Skeletal muscle satellite cell (primary cell): ENCODE data around the gene XYLB. TPM values are rescaled to one million over a fixed set of nuclear protein-coding genes. Genes with fewer than 3 reads are reported as not detected.
A peak's percentile ranks its signal among the peaks of the same experiment; 100 is the strongest.
"Not testable (repeated sequence)": the region's sequence is repeated elsewhere in the genome, so short reads cannot be mapped to it uniquely, and the experiment has no call there.

ENCODE experiments used
- H3K27me3 ChIP-seq: 2 replicates; pipeline ENCODE4 v1.7.0; 2013; ENCODE audit warnings: low read length; ENCODE audit not compliant: control insufficient read depth, insufficient read depth
- H3K36me3 ChIP-seq: 2 replicates; pipeline ENCODE4 v1.7.0; 2013; ENCODE audit warnings: mild to moderate bottlenecking, control low read depth, low read length; ENCODE audit not compliant: insufficient read depth
- H3K4me1 ChIP-seq: 2 replicates; pipeline ENCODE4 v1.7.0; 2013; ENCODE audit warnings: low read length; ENCODE audit not compliant: control insufficient read depth, insufficient read depth
- H3K4me2 ChIP-seq: 2 replicates; pipeline ENCODE4 v1.7.0; 2013; ENCODE audit warnings: mild to moderate bottlenecking, low read length
- H3K4me3 ChIP-seq: 2 replicates; pipeline ENCODE4 v1.7.0; 2013; ENCODE audit warnings: low read length
- H3K9ac ChIP-seq: 2 replicates; pipeline ENCODE4 v1.7.0; 2013; ENCODE audit warnings: mild to moderate bottlenecking, low read depth, low read length, moderate library complexity
- H3K9me3 ChIP-seq: replicated peaks from 2 replicates; pipeline ENCODE4 v1.7.0; 2013; ENCODE audit warnings: mild to moderate bottlenecking, control low read depth, low read length
- total RNA-seq: library from RNA; depleted of rRNA; stranded (reverse); fragments of >200 nt; gene quantifications from 2 replicates; pipeline ENCODE4 v1.2.3, GENCODE V29; 2012; rRNA removed

XYLB gene
- total RNA-seq: 6.3 and 9.6 TPM in 2 replicates

- Histone ChIP-seq H3K36me3 (peaks cover 9% of the 10 kb centered on the region), H3K9ac (peak within 1 kb of the TSS; percentile 81), H3K4me2 (peak within 1 kb of the TSS; percentile 99), H3K4me1 (peaks cover 18% of the 10 kb centered on the region), H3K4me3 (peak within 1 kb of the TSS; percentile 90), H3K9me3 (no peaks in the 10 kb centered on the region), H3K27me3 (no peaks in the 10 kb centered on the region)
Observed at GRCh38 chr3:38346587-38347410, at the start of gene XYLB. TSS of gene XYLB (plus strand) at chr3:38346785. CDS start at chr3:38346869, 84 bp downstream.

- not testable (repeated sequence) for H3K36me3 ChIP-seq, H3K9me3 ChIP-seq, H3K4me3 ChIP-seq, H3K9ac ChIP-seq, H3K4me1 ChIP-seq, H3K4me2 ChIP-seq, H3K27me3 ChIP-seq
Observed at GRCh38 chr3:38297053-38297452, 49.5 kb upstream of the XYLB start.

- Histone ChIP-seq H3K9ac (no peak overlapping the region), H3K4me1 (no peaks in the 10 kb centered on the region), H3K36me3 (no peaks in the 10 kb centered on the region), H3K9me3 (no peaks in the 10 kb centered on the region), H3K27me3 (no peaks in the 10 kb centered on the region), H3K4me3 (no peak overlapping the region), H3K4me2 (no peak overlapping the region)
Observed at GRCh38 chr3:38297537-38297936, 49.0 kb upstream of the XYLB start.

- Histone ChIP-seq H3K4me1 (no peaks in the 10 kb centered on the region), H3K9me3 (no peaks in the 10 kb centered on the region), H3K4me2 (no peak overlapping the region), H3K36me3 (no peaks in the 10 kb centered on the region), H3K4me3 (no peak overlapping the region), H3K27me3 (no peaks in the 10 kb centered on the region), H3K9ac (no peak overlapping the region)
Observed at GRCh38 chr3:38297947-38298711, 48.5 kb upstream of the XYLB start.

GRCh38 chr3:38306941-38307340, 39.6 kb upstream of the XYLB start:
- Histone ChIP-seq H3K4me1 (no peaks in the 10 kb centered on the region), H3K27me3 (peaks cover 3% of the 10 kb centered on the region), H3K4me2 (no peak overlapping the region), H3K4me3 (no peak overlapping the region), H3K9ac (no peak overlapping the region), H3K36me3 (no peaks in the 10 kb centered on the region), H3K9me3 (no peaks in the 10 kb centered on the region)

- Histone ChIP-seq H3K9me3 (no peaks in the 10 kb centered on the region), H3K4me3 (no peak overlapping the region), H3K36me3 (no peaks in the 10 kb centered on the region), H3K4me1 (no peaks in the 10 kb centered on the region), H3K9ac (no peak overlapping the region), H3K27me3 (peaks cover 3% of the 10 kb centered on the region), H3K4me2 (no peak overlapping the region)
Observed at GRCh38 chr3:38307599-38307998, 39.0 kb upstream of the XYLB start.

- no peaks in the 10 kb centered on the region for H3K4me1 ChIP-seq
Observed at GRCh38 chr3:38308456-38308855, 38.1 kb upstream of the XYLB start.

GRCh38 chr3:38311476-38311875, 35.1 kb upstream of the XYLB start:
- Histone ChIP-seq H3K27me3 (peaks cover 3% of the 10 kb centered on the region), H3K4me3 (no peak overlapping the region), H3K36me3 (no peaks in the 10 kb centered on the region)

More at GRCh38 chr3:38308456-38308855, 38.1 kb upstream of the XYLB start:
- Histone ChIP-seq H3K27me3 (peaks cover 3% of the 10 kb centered on the region), H3K36me3 (no peaks in the 10 kb centered on the region), H3K4me3 (no peak overlapping the region), H3K9me3 (no peaks in the 10 kb centered on the region), H3K9ac (no peak overlapping the region), H3K4me2 (no peak overlapping the region)

GRCh38 chr3:38311941-38312340, 34.6 kb upstream of the XYLB start:
- Histone ChIP-seq H3K4me1 (no peaks in the 10 kb centered on the region), H3K36me3 (no peaks in the 10 kb centered on the region), H3K27me3 (peaks cover 3% of the 10 kb centered on the region), H3K9ac (no peak overlapping the region), H3K4me2 (no peak overlapping the region), H3K4me3 (no peak overlapping the region), H3K9me3 (no peaks in the 10 kb centered on the region)

More at GRCh38 chr3:38311476-38311875, 35.1 kb upstream of the XYLB start:
- no peak overlapping the region for H3K4me2 ChIP-seq
- no peak overlapping the region for H3K9ac ChIP-seq
- no peaks in the 10 kb centered on the region for H3K4me1 ChIP-seq
- no peaks in the 10 kb centered on the region for H3K9me3 ChIP-seq

- no peak overlapping the region for H3K4me2 ChIP-seq
- peaks cover 3% of the 10 kb centered on the region for H3K27me3 ChIP-seq
- no peak overlapping the region for H3K4me3 ChIP-seq
- H3K9ac ChIP-seq: no peak overlapping the region
- no peaks in the 10 kb centered on the region for H3K9me3 ChIP-seq
- H3K36me3 ChIP-seq: no peaks in the 10 kb centered on the region
- no peaks in the 10 kb centered on the region for H3K4me1 ChIP-seq
Observed at GRCh38 chr3:38312356-38312755, 34.2 kb upstream of the XYLB start.

- Histone ChIP-seq H3K36me3 (no peaks in the 10 kb centered on the region), H3K9ac (no peak overlapping the region), H3K4me1 (no peaks in the 10 kb centered on the region), H3K4me3 (no peak overlapping the region), H3K4me2 (no peak overlapping the region), H3K27me3 (peaks cover 3% of the 10 kb centered on the region), H3K9me3 (no peaks in the 10 kb centered on the region)
Observed at GRCh38 chr3:38313263-38313662, 33.3 kb upstream of the XYLB start.
